ENCODE data around the gene PNP.

- TF ChIP-seq, protein P1, sequence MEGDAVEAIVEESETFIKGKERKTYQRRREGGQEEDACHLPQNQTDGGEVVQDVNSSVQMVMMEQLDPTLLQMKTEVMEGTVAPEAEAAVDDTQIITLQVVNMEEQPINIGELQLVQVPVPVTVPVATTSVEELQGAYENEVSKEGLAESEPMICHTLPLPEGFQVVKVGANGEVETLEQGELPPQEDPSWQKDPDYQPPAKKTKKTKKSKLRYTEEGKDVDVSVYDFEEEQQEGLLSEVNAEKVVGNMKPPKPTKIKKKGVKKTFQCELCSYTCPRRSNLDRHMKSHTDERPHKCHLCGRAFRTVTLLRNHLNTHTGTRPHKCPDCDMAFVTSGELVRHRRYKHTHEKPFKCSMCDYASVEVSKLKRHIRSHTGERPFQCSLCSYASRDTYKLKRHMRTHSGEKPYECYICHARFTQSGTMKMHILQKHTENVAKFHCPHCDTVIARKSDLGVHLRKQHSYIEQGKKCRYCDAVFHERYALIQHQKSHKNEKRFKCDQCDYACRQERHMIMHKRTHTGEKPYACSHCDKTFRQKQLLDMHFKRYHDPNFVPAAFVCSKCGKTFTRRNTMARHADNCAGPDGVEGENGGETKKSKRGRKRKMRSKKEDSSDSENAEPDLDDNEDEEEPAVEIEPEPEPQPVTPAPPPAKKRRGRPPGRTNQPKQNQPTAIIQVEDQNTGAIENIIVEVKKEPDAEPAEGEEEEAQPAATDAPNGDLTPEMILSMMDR (conservative IDR thresholded peaks at IDR 0.05; ENCODE audit: low read depth, low read length): no peak
- TF ChIP-seq EZH2 (IDR thresholded peaks at IDR 0.05; ENCODE audit: borderline replicate concordance, low read depth, low read length, poor library complexity, severe bottlenecking): no peak
Measured at GRCh38 chr14:20503898-20504297, 34.7 kb downstream of the PNP start.

Measured in A673 (cell line).